Peyer's patch (tissue), 4 donors: ENCODE data around the gene CNOT4. TPM values are rescaled to one million over a fixed set of nuclear protein-coding genes. Genes with fewer than 3 reads are reported as not detected.
"Not testable (repeated sequence)": the region's sequence is repeated elsewhere in the genome, so short reads cannot be mapped to it uniquely, and the experiment has no call there.

ENCODE experiments used
- DNase-seq, 3 donors: peaks; one replicate each; pipeline ENCODE4 v3.0.0-alpha.2; 2017 to 2019
- H3K27ac ChIP-seq, 4 donors: fragments of 200-600 bp; sonication (generic); one replicate each; pipeline ENCODE4 v1.5.1; 2016 to 2019
- H3K27me3 ChIP-seq, 2 donors: fragments of 200-600 bp; sonication (generic); one replicate each; pipeline ENCODE4 v1.5.1; 2019
- H3K36me3 ChIP-seq, 3 donors: fragments of 200-600 bp; sonication (generic); one replicate each; pipeline ENCODE4 v1.5.1; 2016 to 2019
- H3K4me1 ChIP-seq, 4 donors: fragments of 200-600 bp; sonication (generic); one replicate each; pipeline ENCODE4 v1.5.1; 2016 to 2019
- H3K4me3 ChIP-seq, 4 donors: fragments of 200-600 bp; sonication (generic); 1 replicate in 3 of 4; 2 replicates in 1 of 4; pipeline ENCODE4 v1.5.1; 2016 to 2019; ENCODE audit warnings: mild to moderate bottlenecking in 1 of 4
- H3K9me3 ChIP-seq, 4 donors: fragments of 200-600 bp; sonication (generic); one replicate each; pipeline ENCODE4 v1.5.1; 2016 to 2019; ENCODE audit warnings: mild to moderate bottlenecking in 1 of 4
- POLR2A ChIP-seq, 2 donors: fragments of 450-650 bp; IDR thresholded peaks; one replicate each; pipeline ENCODE4 v1.5.1; 2017; ENCODE audit warnings: antibody characterized with exemption in 2 of 2, mild to moderate bottlenecking in 2 of 2, moderate library complexity in 2 of 2
- total RNA-seq, 4 donors: library from RNA; depleted of rRNA; stranded (reverse); fragments of >200 nt; gene quantifications; one replicate each; pipeline ENCODE4 v1.1.0, GENCODE V29; 2016
- TF ChIP-seq, protein P1 (sequence below), 6 experiments: fragments of 450-650 bp in 4 of 6; fragments of 200-600 bp in 2 of 6; sonication (generic) in 1 of 6; IDR thresholded peaks; one replicate each; pipeline ENCODE4 v1.5.1; 2017 to 2019; ENCODE audit warnings: antibody characterized with exemption in 6 of 6, mild to moderate bottlenecking in 3 of 6, moderate library complexity in 1 of 6

CNOT4 gene
- total RNA-seq, 4 donors from 2014 or later = 20.2 to 35.5 (median 24.1) TPM

DNA sequence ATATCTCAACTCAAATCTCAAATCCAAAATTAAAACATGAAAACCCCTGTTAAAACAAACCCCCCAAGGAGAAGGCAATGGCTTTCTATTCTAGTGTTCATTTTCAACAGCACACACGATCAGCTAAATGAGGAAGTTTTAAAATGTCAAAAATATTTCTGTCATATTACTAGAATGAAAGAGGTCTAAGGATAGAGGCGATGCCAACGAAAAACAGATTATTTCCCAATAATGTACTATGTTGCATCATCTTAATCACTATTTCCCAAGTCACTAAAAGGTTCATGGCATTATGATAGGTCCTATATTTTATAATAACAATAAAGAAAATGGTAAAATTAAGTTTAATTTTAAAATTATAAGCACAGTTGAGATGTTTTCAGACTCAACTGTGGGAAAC lies 10.1 kb downstream of the CNOT4 start:
- TF ChIP-seq POLR2A (IDR thresholded peaks at IDR 0.05) = no peak
- TF ChIP-seq, protein P1, sequence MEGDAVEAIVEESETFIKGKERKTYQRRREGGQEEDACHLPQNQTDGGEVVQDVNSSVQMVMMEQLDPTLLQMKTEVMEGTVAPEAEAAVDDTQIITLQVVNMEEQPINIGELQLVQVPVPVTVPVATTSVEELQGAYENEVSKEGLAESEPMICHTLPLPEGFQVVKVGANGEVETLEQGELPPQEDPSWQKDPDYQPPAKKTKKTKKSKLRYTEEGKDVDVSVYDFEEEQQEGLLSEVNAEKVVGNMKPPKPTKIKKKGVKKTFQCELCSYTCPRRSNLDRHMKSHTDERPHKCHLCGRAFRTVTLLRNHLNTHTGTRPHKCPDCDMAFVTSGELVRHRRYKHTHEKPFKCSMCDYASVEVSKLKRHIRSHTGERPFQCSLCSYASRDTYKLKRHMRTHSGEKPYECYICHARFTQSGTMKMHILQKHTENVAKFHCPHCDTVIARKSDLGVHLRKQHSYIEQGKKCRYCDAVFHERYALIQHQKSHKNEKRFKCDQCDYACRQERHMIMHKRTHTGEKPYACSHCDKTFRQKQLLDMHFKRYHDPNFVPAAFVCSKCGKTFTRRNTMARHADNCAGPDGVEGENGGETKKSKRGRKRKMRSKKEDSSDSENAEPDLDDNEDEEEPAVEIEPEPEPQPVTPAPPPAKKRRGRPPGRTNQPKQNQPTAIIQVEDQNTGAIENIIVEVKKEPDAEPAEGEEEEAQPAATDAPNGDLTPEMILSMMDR (IDR thresholded peaks at IDR 0.05) = no peak
- no peaks in the 10 kb centered on the region for H3K27me3 ChIP-seq
- H3K4me3 ChIP-seq = no peak overlapping the region
- H3K27ac ChIP-seq = no peak overlapping the region
- H3K9me3 ChIP-seq = no peaks in the 10 kb centered on the region
- no peak for DNase-seq
- H3K36me3 ChIP-seq = no peaks in the 10 kb centered on the region
- peaks cover 0 to 15% (median 3%) of the 10 kb centered on the region in 4 donors for H3K4me1 ChIP-seq

DNA sequence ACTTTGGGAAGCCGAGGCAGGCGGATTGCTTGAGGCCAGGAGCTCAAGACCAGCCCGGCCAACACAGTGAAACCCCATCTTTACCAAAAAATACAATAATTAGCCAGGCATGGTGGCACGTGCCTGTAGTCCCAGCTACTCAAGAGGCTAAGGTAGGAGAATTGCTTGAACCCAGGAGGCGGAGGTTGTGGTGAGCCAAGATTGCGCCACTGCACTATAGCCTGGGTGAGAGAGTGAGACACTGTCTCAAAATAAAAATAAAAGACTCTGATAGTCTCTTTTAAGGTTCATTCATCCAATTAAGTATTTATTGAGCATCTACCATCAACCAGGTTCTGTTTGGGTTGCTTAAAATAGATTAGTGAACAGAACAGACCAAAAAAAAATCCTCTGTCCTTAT lies 12.7 kb downstream of the CNOT4 start:
- not testable (repeated sequence) for H3K36me3 ChIP-seq, H3K27ac ChIP-seq, H3K4me3 ChIP-seq, H3K27me3 ChIP-seq, H3K9me3 ChIP-seq, DNase-seq
- H3K4me1 ChIP-seq = peaks cover 0 to 15% (median 3%) of the 10 kb centered on the region in 4 donors

DNA sequence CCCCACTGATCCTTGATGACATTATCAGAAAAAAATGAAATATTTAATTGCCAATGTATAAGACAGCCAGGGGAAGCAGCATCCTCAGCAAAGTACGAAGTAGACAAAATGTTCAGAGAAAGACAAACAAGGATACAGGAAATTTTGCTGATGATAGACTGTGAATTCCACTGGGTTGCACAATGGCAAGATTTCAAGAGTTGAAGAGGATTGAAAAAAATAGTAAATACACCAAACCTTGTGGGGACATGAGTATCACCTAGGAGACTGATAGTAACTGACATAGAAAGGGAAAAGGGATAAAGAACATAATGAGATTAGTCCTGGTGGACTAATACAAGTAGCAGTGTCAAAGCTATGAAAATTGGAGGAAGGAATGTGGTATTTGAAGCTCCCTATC lies 16.5 kb downstream of the CNOT4 start:
- Histone ChIP-seq H3K9me3 (no peaks in the 10 kb centered on the region), H3K4me3 (no peak overlapping the region), H3K27me3 (no peaks in the 10 kb centered on the region), H3K36me3 (no peaks in the 10 kb centered on the region), H3K27ac (no peak overlapping the region), H3K4me1 (peaks cover 0 to 2% (median under 1%) of the 10 kb centered on the region in 4 donors)
- no peak for DNase-seq
- TF ChIP-seq, protein P1 (IDR thresholded peaks at IDR 0.05) = no peak
- TF ChIP-seq POLR2A (IDR thresholded peaks at IDR 0.05) = no peak

DNA sequence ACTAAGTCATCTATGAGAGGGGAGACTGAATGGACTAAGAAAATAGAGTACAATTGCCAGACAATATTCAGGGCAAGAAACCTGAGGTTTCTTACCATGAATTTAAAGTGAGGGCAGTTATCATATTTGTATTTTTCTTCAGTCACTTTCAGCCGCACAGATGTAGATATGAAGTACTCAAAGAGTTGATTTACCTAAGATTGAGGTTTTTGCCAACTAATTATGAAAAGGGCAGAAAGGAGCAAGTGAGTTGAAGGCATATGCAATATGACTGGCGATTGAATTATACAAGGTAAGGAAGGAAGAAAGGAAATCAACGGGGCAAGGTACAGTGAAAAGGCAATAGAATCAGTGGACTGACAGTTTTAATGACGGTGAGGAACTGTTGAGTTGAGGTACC lies 17.8 kb downstream of the CNOT4 start:
- DNase-seq = no peak
- TF ChIP-seq POLR2A (IDR thresholded peaks at IDR 0.05) = no peak
- TF ChIP-seq, protein P1 (IDR thresholded peaks at IDR 0.05) = no peak
- H3K4me1 ChIP-seq = no peaks in the 10 kb centered on the region

DNA sequence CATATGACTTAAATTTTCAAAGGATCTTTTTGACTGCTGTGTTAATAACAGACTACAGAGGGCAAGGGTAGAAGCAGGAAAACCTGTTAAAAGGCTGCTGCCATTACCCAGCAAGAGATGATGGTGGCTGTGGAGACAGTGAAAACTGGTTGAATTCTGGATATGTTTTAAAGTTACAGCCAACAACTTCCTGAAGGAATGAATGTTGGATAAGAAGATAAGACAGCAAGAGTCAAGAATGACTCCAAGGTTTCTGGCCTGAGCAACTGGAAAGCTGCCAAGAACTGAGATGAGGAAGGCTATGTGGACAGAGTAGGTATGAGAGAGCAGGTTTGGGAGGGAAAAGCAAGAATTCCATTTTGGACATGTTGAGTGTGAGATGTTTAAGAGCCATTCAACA lies 19.1 kb downstream of the CNOT4 start:
- H3K27ac ChIP-seq = no peak overlapping the region
- no peaks in the 10 kb centered on the region for H3K9me3 ChIP-seq
- no peaks in the 10 kb centered on the region for H3K36me3 ChIP-seq
- no peak for DNase-seq
- no peak for TF ChIP-seq POLR2A (IDR thresholded peaks at IDR 0.05)
- TF ChIP-seq, protein P1 (IDR thresholded peaks at IDR 0.05) = no peak
- no peak overlapping the region for H3K4me3 ChIP-seq
- H3K4me1 ChIP-seq = no peaks in the 10 kb centered on the region
- no peaks in the 10 kb centered on the region for H3K27me3 ChIP-seq

More for the DNA sequence above, 17.8 kb downstream of the CNOT4 start:
- H3K4me3 ChIP-seq = no peak overlapping the region
- H3K9me3 ChIP-seq = no peaks in the 10 kb centered on the region
- no peak overlapping the region for H3K27ac ChIP-seq
- no peaks in the 10 kb centered on the region for H3K36me3 ChIP-seq
- no peaks in the 10 kb centered on the region for H3K27me3 ChIP-seq

DNA sequence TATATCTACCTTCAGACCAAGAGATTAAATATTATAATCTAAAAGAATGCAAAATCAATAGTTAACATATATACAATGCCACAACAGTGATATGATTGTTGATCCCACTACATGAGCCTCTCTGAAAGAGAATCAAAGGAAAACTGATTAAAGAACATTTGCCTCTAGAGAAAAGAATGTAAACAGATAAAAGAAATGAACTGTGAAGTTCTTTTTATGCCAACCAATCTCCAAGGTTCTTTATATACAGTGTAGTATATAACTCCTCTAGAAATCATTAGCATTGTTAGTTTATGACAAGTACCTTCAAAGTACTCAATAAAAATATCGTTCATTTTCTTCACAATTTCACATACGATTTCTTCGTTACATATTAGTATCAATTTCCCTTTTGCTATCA lies 20.1 kb downstream of the CNOT4 start:
- TF ChIP-seq, protein P1 (IDR thresholded peaks at IDR 0.05) = no peak
- TF ChIP-seq POLR2A (IDR thresholded peaks at IDR 0.05) = no peak
- no peaks in the 10 kb centered on the region for H3K36me3 ChIP-seq
- H3K27me3 ChIP-seq = no peaks in the 10 kb centered on the region
- H3K27ac ChIP-seq = no peak overlapping the region
- no peaks in the 10 kb centered on the region for H3K4me1 ChIP-seq
- H3K9me3 ChIP-seq = no peaks in the 10 kb centered on the region
- no peak for DNase-seq
- no peak overlapping the region for H3K4me3 ChIP-seq
